GM21447 (cell line): ENCODE results near the gene LHPP.

ENCODE experiments used
- ATAC-seq: cut with Tn5 transposase; IDR thresholded peaks from one replicate; pipeline ENCODE4 v1.9.1; 2021; ENCODE audit not compliant: unreplicated experiment

The LHPP gene

DNA sequence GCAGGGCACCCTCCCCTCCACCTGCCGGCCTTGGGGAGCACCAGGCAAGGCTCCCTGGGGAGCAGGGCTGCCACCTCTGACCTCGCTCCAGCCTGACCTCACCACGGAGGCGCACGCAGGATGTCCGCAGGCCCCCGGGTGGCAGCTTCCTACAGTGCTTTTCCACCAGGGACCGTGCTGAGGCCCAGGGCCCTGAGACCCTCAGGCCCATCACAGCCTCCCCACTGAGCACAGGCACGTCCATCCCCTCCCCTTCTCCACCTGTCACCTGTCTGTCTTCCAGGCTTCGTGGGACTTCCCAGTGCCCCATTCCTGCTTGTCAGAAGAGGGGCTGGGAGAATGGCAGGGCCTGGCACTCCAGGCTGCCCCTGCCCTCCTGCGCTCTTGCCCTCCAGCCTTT, 90.1 kb downstream of the LHPP start:
- no peak for ATAC-seq

DNA sequence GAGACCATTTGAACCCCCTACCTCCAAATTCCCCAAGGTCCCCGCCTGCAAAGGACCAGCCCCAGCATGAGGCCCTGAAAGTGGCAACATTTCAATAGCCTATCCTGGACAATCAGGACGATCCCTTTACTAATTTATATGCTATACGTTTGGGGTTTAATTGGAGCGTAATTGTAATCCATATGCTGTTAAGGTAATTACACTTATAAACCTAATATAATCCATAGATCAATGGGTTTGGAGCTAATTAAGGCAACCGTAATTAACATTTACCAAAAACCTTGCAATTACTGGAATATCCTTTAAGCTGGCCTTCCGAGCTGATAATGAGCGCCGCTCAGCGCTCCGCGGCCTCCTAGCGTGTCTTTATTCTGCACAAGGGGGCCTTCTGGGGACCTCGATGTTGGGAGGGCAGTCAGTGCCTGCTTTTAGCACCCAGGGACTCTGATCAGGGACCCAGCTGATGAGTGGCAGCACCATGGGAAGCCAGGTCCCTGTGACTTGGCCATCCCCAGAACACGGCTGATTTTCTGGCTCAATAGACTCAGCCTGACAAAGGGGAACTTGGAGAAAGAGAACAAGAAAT, 91.2 kb downstream of the LHPP start:
- ATAC-seq = no peak

DNA sequence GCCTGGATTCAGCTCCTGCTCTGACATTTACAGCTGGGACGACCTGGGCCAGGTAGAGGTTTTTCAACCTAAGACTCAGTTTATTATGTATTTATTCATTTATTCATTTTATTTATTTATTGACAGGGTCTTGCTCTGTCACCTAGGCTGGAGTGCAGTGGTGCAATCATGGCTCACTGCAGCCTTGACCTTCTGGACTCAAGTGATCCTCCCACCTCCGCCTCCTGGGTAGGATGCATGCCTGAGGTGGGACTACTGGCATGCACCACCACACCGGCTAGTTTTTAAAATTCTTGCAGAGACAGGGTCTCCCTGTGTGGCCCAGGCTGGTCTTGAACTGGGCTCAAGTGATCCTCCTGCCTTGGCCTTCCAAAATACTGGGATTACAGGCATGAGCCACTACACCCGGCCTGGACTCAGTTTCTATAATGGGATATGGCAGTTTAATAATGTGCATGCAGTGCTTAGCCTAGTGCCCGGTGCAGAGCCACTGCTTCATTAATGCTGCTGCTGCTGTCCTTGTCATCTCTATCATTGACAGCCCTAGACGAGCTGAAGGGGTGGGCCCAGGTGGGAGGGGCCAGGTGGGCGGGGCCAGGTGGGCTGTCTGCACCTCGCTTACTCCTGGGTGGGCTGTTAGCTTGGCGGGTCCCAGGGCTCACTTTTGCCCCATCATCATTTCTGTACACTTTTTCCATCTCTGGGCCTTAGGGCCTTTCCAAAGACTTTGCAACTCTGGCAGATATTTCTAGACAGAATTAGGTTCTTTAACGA, 92.6 kb downstream of the LHPP start:
- ATAC-seq = no peak

DNA sequence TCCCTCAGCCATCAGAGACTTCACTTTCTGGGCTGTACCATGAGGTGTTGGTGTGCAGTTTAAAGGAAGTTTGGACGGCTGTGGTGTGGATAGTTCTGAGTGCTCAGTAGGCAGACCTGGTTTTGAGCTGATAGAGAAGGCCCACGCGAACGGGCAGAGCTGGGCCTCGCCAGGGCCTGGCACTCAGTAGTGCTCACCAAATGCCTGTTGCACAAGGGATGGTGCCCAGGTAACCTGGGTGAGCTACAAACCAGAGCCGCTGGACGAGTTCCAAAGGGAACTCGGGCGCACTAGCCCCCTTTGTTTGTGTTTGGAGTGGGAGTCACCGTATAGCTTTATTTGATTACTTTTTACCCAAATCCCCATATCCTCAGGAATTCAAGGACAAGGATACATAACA, 95.5 kb downstream of the LHPP start:
- ATAC-seq = no peak

DNA sequence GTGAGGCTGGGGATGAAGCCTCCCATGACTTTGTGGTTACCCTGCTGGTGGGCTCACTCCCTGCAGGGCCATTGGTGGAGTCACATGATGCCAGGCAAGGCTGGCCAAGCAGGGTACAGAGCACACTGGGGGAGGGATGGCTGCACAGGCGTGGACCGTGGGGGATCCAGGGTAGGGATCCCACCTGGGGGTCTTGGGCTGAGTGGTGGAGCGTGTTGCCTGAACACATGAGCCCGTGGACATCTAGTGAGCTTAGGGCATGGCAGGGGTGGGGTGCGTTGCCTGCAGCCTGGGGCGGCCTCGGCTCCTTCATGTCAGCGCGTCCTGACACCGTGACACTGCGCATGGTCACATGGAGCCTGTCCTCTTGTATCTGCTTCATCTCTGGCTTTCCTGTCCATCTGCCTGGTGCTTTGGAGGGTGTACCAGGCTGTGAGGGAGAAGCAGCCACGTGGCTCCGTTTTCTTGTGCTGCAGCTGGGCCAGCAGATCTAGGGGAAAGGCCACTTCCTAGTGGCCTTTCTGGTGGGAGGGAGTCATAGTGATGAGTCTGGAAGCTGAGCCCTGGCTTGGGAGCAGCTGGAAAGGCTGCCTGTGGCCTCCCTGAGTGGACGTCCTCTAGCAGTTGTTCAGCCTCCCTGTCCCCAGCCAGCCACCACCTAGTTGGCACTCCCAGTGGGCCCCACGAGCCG, 96.2 kb downstream of the LHPP start:
- no peak for ATAC-seq

DNA sequence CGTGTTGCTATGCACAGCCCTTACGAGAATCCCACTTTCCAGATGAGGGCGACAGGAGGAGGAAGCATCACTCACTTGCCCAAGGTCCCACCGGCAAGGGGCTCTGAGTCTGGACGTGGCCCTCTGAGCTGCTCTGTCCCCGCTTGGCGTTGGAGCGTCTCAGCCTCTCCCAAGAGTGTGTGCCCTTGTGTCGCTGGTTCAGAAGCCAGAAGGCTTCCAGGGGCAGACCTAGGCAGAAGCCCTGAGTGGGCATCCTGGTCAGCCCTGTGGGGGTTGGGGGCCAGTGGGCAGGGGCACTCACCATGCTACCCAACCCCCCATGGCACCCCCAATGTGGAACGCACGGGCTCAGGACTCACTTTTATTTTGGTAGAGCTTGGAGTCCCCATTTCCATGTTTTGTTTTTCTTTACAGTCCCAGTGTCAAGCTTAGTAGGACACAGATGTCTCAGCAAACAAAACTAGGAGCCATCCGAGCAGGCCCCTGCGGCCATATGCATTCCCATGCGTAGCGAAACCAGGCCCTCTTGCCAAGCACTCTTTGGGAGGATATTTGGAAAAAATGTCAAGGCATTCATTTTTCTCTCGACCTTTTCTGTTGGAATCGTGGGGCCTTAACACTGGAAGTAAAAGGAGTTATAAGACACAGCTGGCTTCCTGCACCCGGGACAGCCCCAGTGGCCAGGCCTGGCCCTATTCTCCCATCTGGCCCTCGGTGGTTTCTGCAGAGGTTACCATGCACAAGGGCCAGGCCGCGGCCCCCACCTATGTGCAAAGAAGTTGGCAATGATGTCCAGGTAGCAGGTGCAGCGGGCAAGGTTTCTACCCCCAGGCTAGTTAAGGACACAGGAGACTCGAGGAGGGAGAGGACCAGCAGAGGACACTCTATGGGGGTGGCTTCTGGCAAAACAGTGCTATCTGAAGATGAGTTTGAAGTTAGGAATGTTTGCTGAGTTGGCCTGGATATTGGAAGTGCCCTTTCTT, 97.0 kb downstream of the LHPP start:
- no peak for ATAC-seq

DNA sequence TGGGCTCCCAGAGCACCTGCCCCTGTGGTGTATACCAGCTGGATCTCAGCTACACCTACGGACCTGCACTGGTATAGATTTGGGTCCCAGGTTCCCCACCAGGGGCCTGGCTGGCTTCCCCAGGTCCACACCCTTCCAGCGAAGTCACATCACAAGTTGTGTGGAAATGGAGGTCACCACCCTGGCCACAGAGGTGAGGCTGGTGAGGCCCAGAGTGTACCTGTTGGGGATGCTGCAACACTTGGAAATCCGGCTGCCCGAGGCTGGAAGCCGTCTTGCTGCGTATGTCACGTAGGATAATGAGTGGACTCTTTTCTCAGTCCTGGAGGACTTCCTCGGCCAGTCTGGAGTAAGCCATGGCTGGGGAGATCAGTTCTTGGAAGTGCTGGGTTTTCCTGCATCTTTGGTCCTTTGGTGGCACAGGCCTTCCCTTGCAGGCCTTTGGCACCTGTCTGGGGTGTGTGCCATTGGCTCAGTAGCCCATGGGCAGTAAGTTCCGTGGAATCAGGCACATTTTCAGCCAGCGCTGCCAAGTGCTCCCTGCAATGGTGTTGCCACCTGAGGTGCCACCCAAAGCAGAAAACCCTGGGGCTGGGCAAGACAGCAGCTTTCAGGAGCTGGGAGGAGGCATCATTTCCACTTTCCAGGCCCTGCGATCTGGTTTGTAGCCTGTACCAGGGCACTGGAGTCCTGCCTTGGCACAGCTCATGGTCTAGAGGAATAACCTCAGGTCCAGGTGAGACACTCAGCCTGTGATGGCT, 97.9 kb downstream of the LHPP start:
- ATAC-seq = no peak

DNA sequence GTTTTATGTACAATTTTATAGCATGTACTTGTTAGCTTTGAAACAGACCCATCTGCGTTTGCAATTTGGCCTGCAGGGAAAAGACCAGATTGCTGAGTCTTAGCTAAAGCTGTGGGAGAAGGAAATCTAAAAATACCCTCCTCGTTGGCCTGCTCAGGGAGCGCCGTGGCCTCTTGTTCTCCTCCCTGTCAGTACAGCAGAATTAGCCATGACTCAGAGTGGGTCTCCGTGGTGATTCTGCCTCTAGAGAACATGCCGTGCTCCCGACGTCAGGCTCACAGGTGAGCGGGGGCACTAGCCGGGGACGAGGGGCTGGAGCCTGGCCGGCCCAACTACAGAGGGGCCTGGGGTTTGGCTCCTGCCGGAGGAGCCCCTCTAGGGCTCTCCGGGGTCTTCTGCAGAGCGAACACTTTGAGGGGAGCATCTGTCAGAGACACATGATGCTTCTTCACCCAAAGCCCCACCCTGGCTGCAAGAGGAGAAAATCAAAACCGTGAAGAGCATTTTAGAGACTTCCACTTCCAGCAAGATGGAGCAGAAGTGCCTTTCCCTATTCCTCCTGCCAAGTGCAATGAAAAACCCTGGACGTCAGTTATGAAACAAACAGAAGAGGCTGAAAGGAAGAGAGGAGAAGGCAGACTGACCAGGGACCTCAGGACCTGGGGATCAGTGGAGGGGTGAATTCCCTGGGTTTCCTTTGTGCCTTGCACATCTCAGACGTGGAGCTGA, 98.9 kb downstream of the LHPP start:
- no peak for ATAC-seq

DNA sequence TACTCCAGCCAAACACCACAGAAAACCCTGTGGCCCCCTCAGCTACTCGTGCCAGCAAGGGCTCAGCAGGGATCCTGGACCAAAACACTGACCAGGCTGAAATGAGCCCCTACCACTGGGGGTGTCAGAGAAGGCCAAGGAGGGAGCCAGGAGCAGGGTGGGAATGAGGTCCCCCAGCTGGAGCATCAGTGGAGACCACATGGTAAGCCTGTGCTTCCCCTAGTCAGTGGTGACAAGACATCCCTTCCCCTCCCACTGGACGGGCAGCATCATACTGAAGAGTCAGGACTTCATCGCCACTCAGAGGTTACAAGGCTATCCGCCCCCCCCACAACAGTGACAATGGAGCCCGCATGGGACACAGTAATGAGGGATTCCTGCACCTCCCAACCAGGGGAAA, 99.6 kb downstream of the LHPP start:
- no peak for ATAC-seq

DNA sequence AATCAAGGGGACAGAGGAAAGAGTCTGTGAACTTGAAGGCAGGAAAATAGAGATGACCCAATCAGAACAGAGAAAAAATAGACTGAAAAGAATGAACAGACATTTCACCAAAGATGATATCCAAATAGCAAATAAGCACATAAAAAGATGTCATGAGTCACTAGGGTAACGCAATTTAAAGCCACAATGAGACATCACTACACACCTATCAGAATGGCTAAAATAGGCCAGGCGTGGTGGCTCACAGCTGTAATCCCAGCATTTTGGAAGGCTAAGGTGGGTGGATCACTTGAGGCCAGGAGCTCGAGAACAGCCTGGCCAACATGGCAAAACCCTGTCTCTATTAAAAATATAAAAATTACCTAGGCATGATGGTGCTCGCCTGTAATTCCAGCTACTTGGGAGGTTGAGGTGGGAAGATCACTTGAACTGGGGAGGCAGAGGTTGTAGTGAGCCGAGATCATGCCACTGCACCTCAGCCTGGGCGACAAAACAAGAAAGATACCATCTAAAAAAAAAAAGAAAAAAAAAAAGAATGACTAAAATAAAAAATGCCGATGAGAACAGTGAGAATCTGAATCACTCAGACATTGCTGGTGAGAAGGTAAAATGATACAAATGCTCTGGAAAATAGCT, 100.9 kb downstream of the LHPP start:
- no peak for ATAC-seq

DNA sequence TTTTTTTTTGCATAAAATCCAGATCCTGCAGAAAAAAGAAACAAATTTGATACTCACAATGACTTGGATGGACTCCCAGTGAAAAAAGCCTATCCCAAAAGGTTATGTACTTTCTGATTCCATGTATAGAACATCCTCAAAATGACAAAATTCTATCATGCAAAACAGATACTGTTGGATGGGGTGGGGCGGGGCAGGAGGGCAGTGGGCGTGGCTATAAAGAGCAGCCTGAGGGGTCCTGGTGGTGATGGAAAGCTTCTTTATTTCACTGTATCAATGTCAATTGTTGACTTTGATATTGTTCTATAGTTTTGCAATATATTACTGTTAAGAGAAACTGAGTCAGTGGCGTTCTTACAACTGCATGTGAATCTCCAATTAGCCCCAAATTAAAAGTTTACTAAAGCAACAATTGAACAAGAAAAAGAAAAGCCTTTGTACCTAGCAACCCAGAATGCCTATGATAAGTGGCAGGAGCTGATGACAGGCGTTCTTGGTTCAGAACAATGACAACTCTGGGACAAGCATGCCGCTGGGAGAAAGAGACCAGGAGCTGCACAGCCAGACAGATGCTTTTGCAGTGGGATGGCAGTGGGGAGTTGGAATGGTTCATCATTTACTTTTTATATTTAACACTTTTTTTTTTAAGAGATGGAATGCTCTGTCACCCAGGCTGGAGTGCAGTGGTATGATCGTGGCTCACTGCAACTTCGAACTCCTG, 101.9 kb downstream of the LHPP start:
- ATAC-seq = no peak

DNA sequence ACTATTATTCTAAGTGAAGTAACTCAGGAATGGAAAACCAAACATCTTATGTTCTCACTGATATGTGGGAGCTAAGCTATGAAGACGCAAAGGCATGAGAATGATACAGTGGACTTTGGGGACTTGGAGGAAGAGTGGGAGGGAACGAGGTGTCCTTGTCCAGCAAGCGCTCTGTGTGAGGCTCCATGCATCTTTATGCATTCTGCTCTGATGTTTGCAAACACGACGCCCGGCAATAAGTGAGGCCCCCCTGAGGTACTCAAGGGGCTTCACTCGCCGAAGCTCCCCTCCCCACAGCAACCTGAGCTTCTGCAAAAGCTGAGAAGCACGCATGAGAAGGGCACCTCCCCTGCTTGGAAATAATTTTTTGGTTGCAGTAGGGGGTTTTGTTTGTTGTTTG, 103.3 kb downstream of the LHPP start:
- no peak for ATAC-seq

DNA sequence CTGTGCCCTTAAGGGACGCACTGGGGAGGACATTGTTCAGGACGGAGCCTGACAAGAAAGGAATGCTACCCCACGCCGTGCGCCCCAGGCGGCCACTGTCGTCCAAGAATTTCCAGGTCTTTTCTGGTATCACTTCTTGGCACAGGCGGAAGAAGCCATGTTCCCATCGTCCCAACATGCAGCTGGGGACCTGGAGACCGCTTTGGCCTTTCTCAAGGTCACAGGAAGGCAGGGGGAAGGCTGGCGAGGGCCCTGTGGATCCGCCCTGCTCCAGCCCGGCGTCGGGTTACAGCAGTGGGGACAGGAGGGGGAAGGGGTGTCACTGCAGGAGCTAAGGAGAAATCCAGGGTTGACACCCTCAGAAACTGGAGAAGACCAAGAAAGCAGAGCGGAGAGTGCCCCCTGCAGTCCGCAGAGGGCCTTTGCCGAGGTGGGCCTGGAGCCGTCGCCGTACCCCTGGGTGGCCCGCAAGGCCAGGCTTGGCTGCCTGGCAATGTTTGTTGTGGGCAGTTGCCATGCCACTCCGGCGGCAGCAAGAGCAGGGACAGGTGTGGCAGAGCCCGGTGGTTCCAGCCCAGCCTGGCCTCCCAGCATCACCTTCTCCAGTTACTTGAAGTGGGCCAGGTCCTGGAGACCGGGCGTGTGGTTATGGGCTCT, 104.1 kb downstream of the LHPP start:
- ATAC-seq = no peak

DNA sequence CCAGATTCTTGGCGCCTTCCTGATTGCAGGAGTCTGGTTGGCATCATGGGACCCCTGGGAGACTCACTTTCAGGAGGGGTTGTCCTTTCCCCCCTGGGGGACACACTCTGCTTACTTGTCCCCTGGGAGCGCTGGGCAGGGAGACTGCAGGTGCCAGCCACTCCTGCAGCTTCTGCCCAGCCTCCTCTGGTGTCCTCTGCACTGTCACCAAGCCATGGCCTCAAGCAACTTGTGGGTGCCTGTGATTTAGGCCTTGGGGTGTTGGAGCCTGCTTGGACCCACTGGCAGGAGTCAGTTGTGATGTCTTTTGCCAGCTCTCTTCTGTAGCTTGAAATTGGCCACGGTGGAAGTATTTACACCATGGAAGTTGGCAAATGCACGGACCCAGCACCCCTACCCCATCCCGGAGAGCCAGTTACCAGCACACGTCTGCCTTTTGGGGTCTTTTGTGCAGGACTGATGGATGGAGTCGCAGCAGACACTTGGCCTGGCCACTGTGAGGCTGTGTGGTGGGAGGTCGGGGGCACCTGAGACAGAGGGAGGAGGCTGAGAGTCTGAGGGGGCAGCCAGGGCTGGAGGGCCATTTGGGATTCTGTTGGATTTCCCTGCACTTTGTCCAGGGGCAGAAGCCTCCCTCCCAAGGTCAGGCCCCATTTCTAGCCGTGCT, 104.7 kb downstream of the LHPP start:
- ATAC-seq = no peak

DNA sequence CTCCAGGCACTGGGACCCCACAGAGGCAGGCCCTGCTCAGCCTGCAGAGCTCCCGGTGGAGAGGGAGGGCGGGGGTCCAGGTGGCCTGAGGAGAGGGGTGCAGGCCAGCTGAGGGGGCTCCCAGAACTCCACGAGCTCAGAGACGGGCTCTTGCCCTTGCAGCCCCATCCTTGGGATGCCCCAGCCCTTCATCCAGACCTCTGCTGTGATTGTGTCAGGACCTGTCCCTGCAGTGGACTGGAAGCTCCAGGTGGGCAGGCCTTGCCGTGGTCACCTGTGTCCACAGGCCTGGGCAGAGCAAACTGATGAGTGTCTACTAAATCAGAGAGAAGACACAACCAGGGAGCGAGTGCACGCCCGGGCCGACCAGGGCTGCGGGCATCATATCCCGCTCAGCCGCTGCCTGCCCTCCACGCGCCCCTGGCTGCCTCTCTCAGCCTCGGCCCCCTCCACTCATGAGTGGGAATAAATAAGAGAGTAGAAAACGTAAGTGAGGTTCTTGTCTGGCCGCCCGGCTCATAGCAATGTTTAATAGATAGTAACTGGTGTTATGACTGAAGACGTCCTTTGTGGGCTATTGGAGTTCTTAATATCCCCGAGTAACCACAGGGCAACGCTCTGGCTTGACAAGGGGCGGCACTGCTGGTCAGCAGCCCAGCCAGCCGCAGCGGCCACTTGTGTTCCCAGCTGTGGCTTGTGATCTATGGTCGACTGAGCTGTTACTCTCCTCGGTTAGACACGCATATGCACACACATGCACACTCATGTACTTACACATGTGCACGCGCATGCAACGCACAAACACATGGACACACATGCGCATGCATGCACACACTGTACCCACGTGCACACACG, 105.6 kb downstream of the LHPP start:
- ATAC-seq = no peak

DNA sequence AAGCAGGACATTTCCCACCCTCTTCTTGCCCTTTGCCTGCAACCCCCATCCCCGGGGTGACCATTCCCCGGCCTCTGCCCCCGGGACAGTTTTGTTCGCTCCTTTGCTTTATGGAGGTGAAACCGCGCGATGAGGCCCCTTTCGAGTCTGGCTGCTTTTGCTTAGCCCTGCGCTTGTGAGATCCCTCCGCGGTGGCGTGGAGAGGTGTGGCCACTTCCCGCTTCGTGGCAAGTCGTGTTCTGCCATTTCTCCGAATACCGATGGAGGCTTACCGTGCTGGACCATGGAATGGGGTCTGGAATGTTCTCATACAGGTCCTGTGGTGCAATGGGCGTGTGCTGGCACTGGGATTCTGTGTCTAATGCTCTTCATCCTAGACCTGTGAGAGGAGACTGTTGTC, 106.7 kb downstream of the LHPP start:
- no peak for ATAC-seq
